B cell (primary cell): ENCODE measurements around the gene DOK7. TPM values are rescaled to one million over a fixed set of nuclear protein-coding genes. Genes with fewer than 3 reads are reported as not detected.

Experiments
- ATAC-seq: fragments of 200-7000 bp; cut with Tn5 transposase; one replicate; pipeline ENCODE4 v1.10.0; 2021; ENCODE audit warnings: low read depth, mild to moderate bottlenecking, moderate number of reproducible peaks, moderate library complexity
- CTCF ChIA-PET: fragments of 350-600 bp; sonication (Branson Sonifier 250); formaldehyde crosslinking; loops from one replicate; lab custom pipeline; 2021; ENCODE audit warnings: antibody characterized with exemption, inconsistent platforms; lab: Charles Lee
- POLR2A ChIA-PET: fragments of 350-600 bp; sonication (Branson Sonifier 250); formaldehyde crosslinking; loops from one replicate; lab custom pipeline; 2021; ENCODE audit warnings: antibody characterized with exemption; lab: Charles Lee
- DNase-seq: peaks from one replicate; pipeline ENCODE4 v3.0.0; 2013
- H2AFZ ChIP-seq: 2 replicates; pipeline ENCODE4 v1.6.1; 2012; ENCODE audit warnings: mild to moderate bottlenecking, low read depth, low read length; ENCODE audit not compliant: insufficient read depth, poor library complexity, severe bottlenecking
- H3K27ac ChIP-seq, 2 donors: 1 replicate in 1 of 2; 2 replicates in 1 of 2; pipeline ENCODE4 v1.5.1; 2012 to 2013; ENCODE audit warnings: low read length in 2 of 2, mild to moderate bottlenecking in 2 of 2, moderate library complexity in 1 of 2
- H3K27me3 ChIP-seq, 4 experiments: fragments of 200-600 bp in 1 of 4; sonication (generic) in 1 of 4; replicated peaks in 1 of 4; 1 replicate in 2 of 4; 2 replicates in 2 of 4; pipeline versions ENCODE4 v1.6.1 to v1.7.0; 2013 to 2016; ENCODE audit warnings: low read length in 3 of 4, mild to moderate bottlenecking in 2 of 4, mixed read lengths in 1 of 4, moderate library complexity in 1 of 4; ENCODE audit not compliant: insufficient read depth in 4 of 4, control insufficient read depth in 3 of 4; ENCODE audit errors: control extremely low read depth in 1 of 4
- H3K36me3 ChIP-seq, 2 experiments: replicated peaks in 1 of 2; 1 replicate in 1 of 2; 2 replicates in 1 of 2; pipeline versions ENCODE4 v1.6.1 to v1.7.1; 2013; ENCODE audit warnings: low read length in 1 of 2; ENCODE audit not compliant: insufficient read depth in 2 of 2, control insufficient read depth in 1 of 2; ENCODE audit errors: control extremely low read depth in 1 of 2, extremely low read depth in 1 of 2
- H3K4me1 ChIP-seq, 2 donors: fragments of 200-600 bp in 1 of 2; sonication (generic) in 1 of 2; 1 replicate in 1 of 2; 2 replicates in 1 of 2; pipeline versions ENCODE4 v1.5.1 to v1.6.1; 2013 to 2017; ENCODE audit warnings: low read length in 2 of 2; ENCODE audit not compliant: control insufficient read depth in 2 of 2, insufficient read depth in 2 of 2
- H3K4me2 ChIP-seq: replicated peaks from 2 replicates; pipeline ENCODE3; 2012; ENCODE audit warnings: mild to moderate bottlenecking, low read depth, low read length; ENCODE audit not compliant: poor library complexity, severe bottlenecking
- H3K4me3 ChIP-seq, 5 experiments: fragments of 200-600 bp in 1 of 5; sonication (generic) in 1 of 5; 1 replicate in 3 of 5; 2 replicates in 2 of 5; pipeline versions ENCODE4 v1.5.1 to v1.7.0; 2011 to 2016; ENCODE audit warnings: low read length in 4 of 5, mild to moderate bottlenecking in 4 of 5, low read depth in 2 of 5, control low read depth in 1 of 5, moderate library complexity in 1 of 5; ENCODE audit not compliant: insufficient read depth in 1 of 5; ENCODE audit errors: control extremely low read depth in 1 of 5, extremely low read depth in 1 of 5
- H3K79me2 ChIP-seq: fragments of 200-600 bp; sonication (generic); one replicate; pipeline ENCODE4 v1.6.0; 2016; ENCODE audit warnings: low read length; ENCODE audit not compliant: control insufficient read depth, insufficient read depth
- H3K9ac ChIP-seq: fragments of 200-600 bp; sonication (generic); 2 replicates; pipeline ENCODE4 v1.6.1; 2017; ENCODE audit warnings: mild to moderate bottlenecking, low read length, moderate library complexity
- H3K9me3 ChIP-seq, 3 donors: one replicate each; pipeline versions ENCODE4 v1.6.1 to v1.7.1; 2013; ENCODE audit warnings: low read length in 2 of 3; ENCODE audit not compliant: control insufficient read depth in 2 of 3, insufficient read depth in 1 of 3; ENCODE audit errors: control extremely low read depth in 1 of 3
- H4K20me1 ChIP-seq: 2 replicates; pipeline ENCODE4 v1.6.0; 2012; ENCODE audit warnings: mild to moderate bottlenecking, low read length; ENCODE audit not compliant: insufficient read depth, control insufficient read depth, poor library complexity, severe bottlenecking
- H3K27ac Mint-ChIP-seq: one replicate; pipeline ENCODE4 v1.8.0; 2021; ENCODE audit warnings: mixed read lengths
- H3K27me3 Mint-ChIP-seq: one replicate; pipeline ENCODE4 v1.8.0; 2021; ENCODE audit warnings: mixed read lengths
- H3K4me1 Mint-ChIP-seq: one replicate; pipeline ENCODE4 v1.8.0; 2021; ENCODE audit warnings: mixed read lengths
- H3K4me3 Mint-ChIP-seq: one replicate; pipeline ENCODE4 v1.8.0; 2021; ENCODE audit warnings: mixed read lengths
- H3K9me3 Mint-ChIP-seq: one replicate; pipeline ENCODE4 v1.8.0; 2022; ENCODE audit warnings: mixed read lengths; ENCODE audit not compliant: insufficient read depth
- CTCF ChIP-seq: fragments of 200-600 bp; IDR thresholded peaks from one replicate; pipeline ENCODE4 v1.8.0; 2022; ENCODE audit warnings: antibody characterized with exemption, mild to moderate bottlenecking
- EZH2 ChIP-seq: IDR thresholded peaks from 2 replicates; pipeline ENCODE4 v1.6.1; 2012; ENCODE audit warnings: borderline replicate concordance, low read depth, mild to moderate bottlenecking, moderate library complexity, low read length; ENCODE audit not compliant: insufficient read depth, poor library complexity, severe bottlenecking
- WGBS: methylation state at CpG from one replicate; pipeline ENCODE4 v1.1.5; 2013; ENCODE audit warnings: missing lambda C conversion rate; ENCODE audit not compliant: insufficient coverage; 5-methylcytosine and 5-hydroxymethylcytosine counted together
- intact Hi-C: fragments of 100-400 bp; cut with micrococcal nuclease; formaldehyde crosslinking; loops from one replicate; pipeline ENCODE4 v1.10.0; 2022
- polyA plus RNA-seq: library from polyadenylated mRNA; depleted of rRNA; stranded (reverse); fragments of >200 nt; gene quantifications from 2 replicates; pipeline ENCODE4 v1.2.3, GENCODE V29; 2012
- total RNA-seq, 2 donors: library from RNA; stranded (reverse); fragments of 120-200 nt in 1 of 2; gene quantifications; 1 replicate in 1 of 2; 2 replicates in 1 of 2; pipeline versions ENCODE4 v1.2.3 to v1.2.4, GENCODE V29; 2013 to 2022

Gene DOK7
- total and polyA plus RNA-seq, 2 donors (not counting 1 experiment from before 2014, with no cell fraction given), result 24.1 to 24.8 TPM

GRCh38 chr4:3414421-3415279, 48.5 kb upstream of the DOK7 start:
- ATAC-seq, result no peak
- no peaks in the 10 kb centered on the region for H3K9me3 ChIP-seq
- H3K36me3 ChIP-seq, result no peaks in the 10 kb centered on the region
- no peaks in the 10 kb centered on the region for H4K20me1 ChIP-seq
- H3K4me1 ChIP-seq, result peaks cover 3 to 7% of the 10 kb centered on the region in 2 donors
- no peaks in the 10 kb centered on the region for H3K9me3 Mint-ChIP-seq
- intact Hi-C loops, result no loop called here
- no peak for DNase-seq
- no peak overlapping the region for H3K27ac Mint-ChIP-seq
- POLR2A ChIA-PET, result no interaction called here
- no peaks in the 10 kb centered on the region for H3K79me2 ChIP-seq
- H3K4me2 ChIP-seq, result no peak overlapping the region
- no peak overlapping the region for H3K4me3 ChIP-seq
- TF ChIP-seq EZH2 (no peak), CTCF (no peak)
- no peak overlapping the region for H2AFZ ChIP-seq
- H3K4me1 Mint-ChIP-seq, result peaks cover 9% of the 10 kb centered on the region
- CTCF ChIA-PET, result no interaction called here
- H3K9ac ChIP-seq, result no peak overlapping the region
- 71% methylated on average over 30 of the region's 37 CpGs for WGBS
- H3K4me3 Mint-ChIP-seq, result no peak overlapping the region
- H3K27me3 ChIP-seq, result no peaks in the 10 kb centered on the region
- no peak overlapping the region for H3K27ac ChIP-seq
- no peaks in the 10 kb centered on the region for H3K27me3 Mint-ChIP-seq

GRCh38 chr4:3415471-3416141, 47.5 kb upstream of the DOK7 start:
- no peak overlapping the region for H3K4me3 ChIP-seq
- H3K4me1 ChIP-seq, result peaks cover 3 to 7% of the 10 kb centered on the region in 2 donors
- POLR2A ChIA-PET, result no interaction called here
- no peaks in the 10 kb centered on the region for H3K9me3 ChIP-seq
- no peak overlapping the region for H3K27ac ChIP-seq
- WGBS, result 95% methylated on average over 33 of the region's 33 CpGs
- H3K9ac ChIP-seq, result no peak overlapping the region
- Mint-ChIP-seq H3K4me1 (peaks cover 9% of the 10 kb centered on the region), H3K9me3 (no peaks in the 10 kb centered on the region), H3K4me3 (no peak overlapping the region), H3K27me3 (no peaks in the 10 kb centered on the region), H3K27ac (no peak overlapping the region)
- intact Hi-C loops, result no loop called here
- CTCF ChIA-PET, result no interaction called here
- TF ChIP-seq EZH2 (no peak), CTCF (no peak)
- no peak overlapping the region for H2AFZ ChIP-seq
- no peaks in the 10 kb centered on the region for H3K36me3 ChIP-seq
- ATAC-seq (no peak), DNase-seq (no peak)
- no peak overlapping the region for H3K4me2 ChIP-seq
- no peaks in the 10 kb centered on the region for H3K79me2 ChIP-seq
- no peaks in the 10 kb centered on the region for H4K20me1 ChIP-seq
- no peaks in the 10 kb centered on the region for H3K27me3 ChIP-seq
